Gastroesophageal sphincter (tissue), 4 donors: ENCODE data around the gene MCRIP1. TPM values are rescaled to one million over a fixed set of nuclear protein-coding genes. Genes with fewer than 3 reads are reported as not detected.

ENCODE experiments used
- ATAC-seq: fragments of 150-250 bp; one replicate; pipeline ENCODE4 v1.9.1; 2016; ENCODE audit warnings: mild to moderate bottlenecking, moderate library complexity
- H3K27ac ChIP-seq, 4 donors: fragments of 200-600 bp; sonication (generic) in 3 of 4; 1 replicate in 3 of 4; 2 replicates in 1 of 4; pipeline ENCODE4 v1.5.1; 2016 to 2019
- H3K27me3 ChIP-seq: fragments of 200-600 bp; sonication (generic); one replicate; pipeline ENCODE4 v1.5.1; 2019
- H3K36me3 ChIP-seq, 2 donors: fragments of 200-600 bp; sonication (generic); one replicate each; pipeline ENCODE4 v1.5.1; 2019; ENCODE audit warnings: control low read depth in 1 of 2
- H3K4me1 ChIP-seq, 3 donors: fragments of 200-600 bp; sonication (generic); 1 replicate in 2 of 3; 2 replicates in 1 of 3; pipeline ENCODE4 v1.5.1; 2016 to 2019; ENCODE audit warnings: control low read depth in 2 of 3
- H3K4me3 ChIP-seq, 2 donors: fragments of 200-600 bp; sonication (generic); one replicate each; pipeline ENCODE4 v1.5.1; 2019; ENCODE audit warnings: mild to moderate bottlenecking in 1 of 2, moderate library complexity in 1 of 2
- H3K9me3 ChIP-seq, 3 donors: fragments of 200-600 bp; sonication (generic); one replicate each; pipeline ENCODE4 v1.5.1; 2017 to 2019; ENCODE audit warnings: control low read depth in 2 of 3
- CTCF ChIP-seq, 4 experiments: fragments of 200-600 bp in 2 of 4; fragments of 450-650 bp in 2 of 4; sonication (generic) in 1 of 4; IDR thresholded peaks; one replicate each; pipeline ENCODE4 v1.5.1; 2017 to 2019; ENCODE audit warnings: antibody characterized with exemption in 4 of 4, mild to moderate bottlenecking in 2 of 4, moderate library complexity in 2 of 4
- EP300 ChIP-seq: sonication (generic); formaldehyde crosslinking; IDR thresholded peaks from one replicate; pipeline ENCODE4 v1.6.1; 2017; ENCODE audit warnings: antibody characterized with exemption, mild to moderate bottlenecking
- POLR2A ChIP-seq, 2 donors: fragments of 450-650 bp; IDR thresholded peaks; one replicate each; pipeline ENCODE4 v1.6.1; 2017; ENCODE audit warnings: antibody characterized with exemption in 2 of 2, mild to moderate bottlenecking in 2 of 2, moderate library complexity in 1 of 2
- POLR2AphosphoS5 ChIP-seq: sonication (generic); formaldehyde crosslinking; IDR thresholded peaks from one replicate; pipeline ENCODE4 v1.6.1; 2017; ENCODE audit warnings: antibody characterized with exemption
- WGBS, 2 donors: methylation state at CpG; one replicate each; pipeline ENCODE4 v1.1.5; 2018; ENCODE audit warnings: low coverage in 1 of 2; 5-methylcytosine and 5-hydroxymethylcytosine counted together
- total RNA-seq, 4 donors: library from RNA; depleted of rRNA; stranded (reverse); fragments of >200 nt; gene quantifications; one replicate each; pipeline ENCODE4 v1.1.0, GENCODE V29; 2016

The MCRIP1 gene
- total RNA-seq, 4 donors from 2014 or later: 70.4 to 131 (median 85.9) TPM

- H3K36me3 ChIP-seq: peaks cover 0 to 69% of the 10 kb centered on the region in 2 donors
- ATAC-seq: no peak
- H3K9me3 ChIP-seq: no peaks in the 10 kb centered on the region
- 93% methylated on average over 3 of the region's 14 CpGs; no CpG with 5 or more reads in 1 of the 2 donors for WGBS, 2 donors
- H3K4me1 ChIP-seq: no peaks in the 10 kb centered on the region
- no peak overlapping the region for H3K4me3 ChIP-seq
- TF ChIP-seq CTCF (IDR thresholded peaks at IDR 0.05) (no peak), POLR2AphosphoS5 (no peak), EP300 (no peak), POLR2A (IDR thresholded peaks at IDR 0.05) (no peak)
- H3K27ac ChIP-seq: no peak overlapping the region
- H3K27me3 ChIP-seq: no peaks in the 10 kb centered on the region
Observed at GRCh38 chr17:81844327-81844851, 11.3 kb upstream of the MCRIP1 start.

GRCh38 chr17:81843713-81844326 is 10.7 kb upstream of the MCRIP1 start:
- no peak for ATAC-seq
- Histone ChIP-seq H3K4me3 (no peak overlapping the region), H3K4me1 (no peaks in the 10 kb centered on the region), H3K9me3 (no peaks in the 10 kb centered on the region), H3K36me3 (peaks cover 0 to 64% of the 10 kb centered on the region in 2 donors), H3K27me3 (no peaks in the 10 kb centered on the region), H3K27ac (no peak overlapping the region)
- no peak for TF ChIP-seq EP300
- no peak for TF ChIP-seq POLR2AphosphoS5
- no peak for TF ChIP-seq POLR2A (IDR thresholded peaks at IDR 0.05)
- no peak for TF ChIP-seq CTCF (IDR thresholded peaks at IDR 0.05)
- WGBS, 2 donors: 92 to 97% methylated on average over 6 to 13 of the region's 30 CpGs

GRCh38 chr17:81842725-81843504 is 9.8 kb upstream of the MCRIP1 start:
- peak; percentile 60 for ATAC-seq
- Histone ChIP-seq H3K27me3 (no peaks in the 10 kb centered on the region), H3K9me3 (no peaks in the 10 kb centered on the region), H3K36me3 (peaks cover 0 to 56% of the 10 kb centered on the region in 2 donors), H3K4me1 (no peaks in the 10 kb centered on the region), H3K4me3 (no peak overlapping the region), H3K27ac (peak overlapping the region in 2 of 4 donors; percentile 25 to 38)
- TF ChIP-seq CTCF (IDR thresholded peaks at IDR 0.05): no peak
- TF ChIP-seq POLR2A (IDR thresholded peaks at IDR 0.05): no peak
- no peak for TF ChIP-seq EP300
- no peak for TF ChIP-seq POLR2AphosphoS5
- 48 to 73% methylated on average over 3 to 6 of the region's 21 CpGs for WGBS, 2 donors

GRCh38 chr17:81842378-81842724 is 9.3 kb upstream of the MCRIP1 start:
- Histone ChIP-seq H3K4me1 (no peaks in the 10 kb centered on the region), H3K9me3 (no peaks in the 10 kb centered on the region), H3K27me3 (no peaks in the 10 kb centered on the region), H3K27ac (peak overlapping the region in 1 of 4 donors; percentile 38), H3K4me3 (no peak overlapping the region), H3K36me3 (peaks cover 0 to 50% of the 10 kb centered on the region in 2 donors)
- 85 to 89% methylated on average over 6 to 10 of the region's 11 CpGs for WGBS, 2 donors
- TF ChIP-seq POLR2A (IDR thresholded peaks at IDR 0.05) (no peak), CTCF (IDR thresholded peaks at IDR 0.05) (no peak), POLR2AphosphoS5 (no peak), EP300 (no peak)
- no peak for ATAC-seq
